ENCODE measurements around the gene EPHA6.

- TF ChIP-seq ESRRA (IDR thresholded peaks at IDR 0.05; ENCODE audit: borderline replicate concordance, low read depth) (no peak), ZFP91 (CRISPR knock-in tag; IDR thresholded peaks at IDR 0.05) (no peak), CTCF (IDR thresholded peaks at IDR 0.05 in 2 of 3, conservative IDR thresholded peaks at IDR 0.05 in 1 of 3; ENCODE audit: insufficient read depth in 2 of 3, low read depth in 1 of 3, low read length in 3 of 3) (no peak), AFF4 (CRISPR knock-in tag; IDR thresholded peaks at IDR 0.05) (no peak), SIN3B (IDR thresholded peaks at IDR 0.05; ENCODE audit: low read depth) (no peak), RAD21 (CRISPR knock-in tag; conservative IDR thresholded peaks at IDR 0.05 in 1 of 2, IDR thresholded peaks at IDR 0.05 in 1 of 2) (no peak), FOXA1 (IDR thresholded peaks at IDR 0.05; ENCODE audit: borderline replicate concordance) (no peak), RCOR1 (IDR thresholded peaks at IDR 0.05; ENCODE audit: borderline replicate concordance in 1 of 2, low read depth in 2 of 2, low read length in 2 of 2) (no peak), GABPA (tag; conservative IDR thresholded peaks at IDR 0.05; ENCODE audit: low read depth) (no peak), EWSR1 (IDR thresholded peaks at IDR 0.05; ENCODE audit: borderline replicate concordance, low read depth, partially characterized antibody) (no peak), HNRNPLL (IDR thresholded peaks at IDR 0.05; ENCODE audit: low read depth, low read length, poor library complexity, severe bottlenecking) (no peak), ZNF586 (CRISPR knock-in tag; conservative IDR thresholded peaks at IDR 0.05) (no peak)
- TF ChIP-seq, protein P1, sequence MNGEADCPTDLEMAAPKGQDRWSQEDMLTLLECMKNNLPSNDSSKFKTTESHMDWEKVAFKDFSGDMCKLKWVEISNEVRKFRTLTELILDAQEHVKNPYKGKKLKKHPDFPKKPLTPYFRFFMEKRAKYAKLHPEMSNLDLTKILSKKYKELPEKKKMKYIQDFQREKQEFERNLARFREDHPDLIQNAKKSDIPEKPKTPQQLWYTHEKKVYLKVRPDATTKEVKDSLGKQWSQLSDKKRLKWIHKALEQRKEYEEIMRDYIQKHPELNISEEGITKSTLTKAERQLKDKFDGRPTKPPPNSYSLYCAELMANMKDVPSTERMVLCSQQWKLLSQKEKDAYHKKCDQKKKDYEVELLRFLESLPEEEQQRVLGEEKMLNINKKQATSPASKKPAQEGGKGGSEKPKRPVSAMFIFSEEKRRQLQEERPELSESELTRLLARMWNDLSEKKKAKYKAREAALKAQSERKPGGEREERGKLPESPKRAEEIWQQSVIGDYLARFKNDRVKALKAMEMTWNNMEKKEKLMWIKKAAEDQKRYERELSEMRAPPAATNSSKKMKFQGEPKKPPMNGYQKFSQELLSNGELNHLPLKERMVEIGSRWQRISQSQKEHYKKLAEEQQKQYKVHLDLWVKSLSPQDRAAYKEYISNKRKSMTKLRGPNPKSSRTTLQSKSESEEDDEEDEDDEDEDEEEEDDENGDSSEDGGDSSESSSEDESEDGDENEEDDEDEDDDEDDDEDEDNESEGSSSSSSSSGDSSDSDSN (IDR thresholded peaks at IDR 0.05; ENCODE audit: borderline replicate concordance in 1 of 2, low read depth in 2 of 2, low read length in 2 of 2) = no peak
- TF ChIP-seq, protein P2, sequence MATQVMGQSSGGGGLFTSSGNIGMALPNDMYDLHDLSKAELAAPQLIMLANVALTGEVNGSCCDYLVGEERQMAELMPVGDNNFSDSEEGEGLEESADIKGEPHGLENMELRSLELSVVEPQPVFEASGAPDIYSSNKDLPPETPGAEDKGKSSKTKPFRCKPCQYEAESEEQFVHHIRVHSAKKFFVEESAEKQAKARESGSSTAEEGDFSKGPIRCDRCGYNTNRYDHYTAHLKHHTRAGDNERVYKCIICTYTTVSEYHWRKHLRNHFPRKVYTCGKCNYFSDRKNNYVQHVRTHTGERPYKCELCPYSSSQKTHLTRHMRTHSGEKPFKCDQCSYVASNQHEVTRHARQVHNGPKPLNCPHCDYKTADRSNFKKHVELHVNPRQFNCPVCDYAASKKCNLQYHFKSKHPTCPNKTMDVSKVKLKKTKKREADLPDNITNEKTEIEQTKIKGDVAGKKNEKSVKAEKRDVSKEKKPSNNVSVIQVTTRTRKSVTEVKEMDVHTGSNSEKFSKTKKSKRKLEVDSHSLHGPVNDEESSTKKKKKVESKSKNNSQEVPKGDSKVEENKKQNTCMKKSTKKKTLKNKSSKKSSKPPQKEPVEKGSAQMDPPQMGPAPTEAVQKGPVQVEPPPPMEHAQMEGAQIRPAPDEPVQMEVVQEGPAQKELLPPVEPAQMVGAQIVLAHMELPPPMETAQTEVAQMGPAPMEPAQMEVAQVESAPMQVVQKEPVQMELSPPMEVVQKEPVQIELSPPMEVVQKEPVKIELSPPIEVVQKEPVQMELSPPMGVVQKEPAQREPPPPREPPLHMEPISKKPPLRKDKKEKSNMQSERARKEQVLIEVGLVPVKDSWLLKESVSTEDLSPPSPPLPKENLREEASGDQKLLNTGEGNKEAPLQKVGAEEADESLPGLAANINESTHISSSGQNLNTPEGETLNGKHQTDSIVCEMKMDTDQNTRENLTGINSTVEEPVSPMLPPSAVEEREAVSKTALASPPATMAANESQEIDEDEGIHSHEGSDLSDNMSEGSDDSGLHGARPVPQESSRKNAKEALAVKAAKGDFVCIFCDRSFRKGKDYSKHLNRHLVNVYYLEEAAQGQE (IDR thresholded peaks at IDR 0.05; ENCODE audit: borderline replicate concordance) = no peak
- TF ChIP-seq, protein P2 (CRISPR knock-in tag; IDR thresholded peaks at IDR 0.05; ENCODE audit: low read depth) = no peak
Measured at GRCh38 chr3:97230486-97230885, 416.1 kb downstream of the EPHA6 start.

Data from K562 (cell line).